ENCODE measurements around the gene AFG3L2.

The AFG3L2 gene

GRCh38 chr18:12318334-12318697 is 58.7 kb downstream of the AFG3L2 start:
- DNase-seq, result no peak

DNA sequence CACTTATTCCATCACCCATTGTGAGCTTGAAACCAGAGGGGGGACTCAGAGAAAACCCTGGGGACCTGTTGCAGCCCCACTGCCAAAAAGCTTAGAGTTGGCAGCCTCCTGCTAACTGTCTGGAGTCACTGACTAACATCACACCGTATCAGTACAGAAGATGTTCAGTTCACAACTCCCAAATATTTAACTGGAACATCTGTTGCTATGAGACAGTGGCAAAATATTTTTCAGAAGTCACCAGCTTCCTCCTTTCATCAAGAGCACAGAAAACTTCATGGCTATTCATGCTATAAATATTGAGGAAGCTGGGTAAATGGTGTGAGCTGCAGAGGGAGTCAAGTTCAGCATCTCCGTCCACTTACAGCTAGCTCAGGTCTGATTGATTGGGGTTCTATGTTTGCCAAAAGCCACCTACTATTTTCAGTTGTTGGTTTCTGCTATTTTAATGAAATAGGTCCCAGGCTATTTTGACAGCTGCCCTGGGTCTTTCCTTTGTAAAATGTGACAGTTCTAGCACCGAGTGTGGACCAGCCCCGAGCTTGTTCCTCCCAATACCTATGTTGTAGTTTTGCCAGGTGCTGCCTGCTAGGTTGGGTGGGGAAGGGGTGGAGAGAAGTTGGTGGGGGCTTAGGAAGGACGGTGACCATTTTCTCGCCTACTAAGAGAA is 59.2 kb downstream of the AFG3L2 start:
- DNase-seq, result no peak

GRCh38 chr18:12315911-12316310 is 61.1 kb downstream of the AFG3L2 start:
- no peak for DNase-seq

- no peak for DNase-seq
Measured at GRCh38 chr18:12315490-12315889, 61.5 kb downstream of the AFG3L2 start.

GRCh38 chr18:12314591-12315305 is 62.3 kb downstream of the AFG3L2 start:
- no peak for DNase-seq

GRCh38 chr18:12313530-12314245 is 63.3 kb downstream of the AFG3L2 start:
- no peak for DNase-seq

DNA sequence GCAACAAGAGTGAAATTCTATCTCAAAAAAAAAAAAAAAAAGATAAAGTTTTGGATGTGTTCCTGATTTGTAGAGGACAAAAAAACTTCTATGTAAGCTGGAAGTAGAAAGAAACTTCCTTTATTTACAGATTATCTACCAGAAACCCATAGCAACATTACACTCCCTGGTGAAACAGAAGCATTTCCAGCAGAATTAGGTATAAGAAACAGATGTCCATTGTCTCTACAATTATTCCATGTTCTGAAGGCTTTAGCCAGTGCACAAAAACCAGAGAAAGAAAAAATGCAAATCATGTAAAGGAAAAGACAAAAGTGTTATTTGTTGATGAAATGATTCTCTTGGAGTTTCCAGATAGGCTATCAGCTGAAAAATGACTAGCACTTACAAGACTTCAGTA is 64.1 kb downstream of the AFG3L2 start:
- DNase-seq, result no peak

GRCh38 chr18:12310762-12311161 is 66.3 kb downstream of the AFG3L2 start:
- DNase-seq, result no peak

GRCh38 chr18:12309683-12310198 is 67.3 kb downstream of the AFG3L2 start:
- DNase-seq, result peak; percentile 25

DNA sequence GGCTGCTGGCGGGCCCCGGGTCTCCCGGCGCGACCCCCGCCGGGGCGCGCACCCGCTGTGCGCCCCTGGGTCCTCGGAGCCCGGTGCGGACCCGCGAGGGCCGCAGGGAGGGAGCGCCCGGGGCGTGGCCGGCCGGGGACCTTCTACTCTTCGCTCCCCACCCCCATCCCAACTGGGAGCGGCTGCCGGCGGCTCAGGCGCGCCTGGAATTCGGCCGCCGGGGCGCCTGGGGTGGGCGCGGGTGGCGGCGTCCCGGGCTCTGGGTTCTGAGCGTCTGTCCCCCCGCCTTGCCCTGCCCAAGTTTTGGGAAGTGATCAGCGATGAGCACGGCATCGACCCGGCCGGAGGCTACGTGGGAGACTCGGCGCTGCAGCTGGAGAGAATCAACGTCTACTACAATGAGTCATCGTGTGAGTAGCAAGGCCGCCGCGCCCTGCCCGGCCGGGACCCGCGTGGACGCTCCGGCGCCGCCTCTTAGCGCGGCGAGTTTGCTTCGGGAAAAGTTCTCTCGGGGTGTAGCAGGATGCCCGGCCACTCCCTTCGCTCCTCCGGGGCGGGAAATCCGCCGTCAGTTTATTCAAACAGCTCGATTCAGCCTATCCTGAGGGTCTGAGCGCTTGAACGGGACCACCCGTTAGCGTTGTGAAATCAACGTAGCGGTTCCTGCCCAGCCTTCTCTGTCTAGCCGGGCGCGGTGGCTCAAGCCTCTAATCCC is 68.5 kb downstream of the AFG3L2 start:
- peak; percentile 45 for DNase-seq

- DNase-seq, result peak; percentile 29
Measured at GRCh38 chr18:12307701-12308385, 69.2 kb downstream of the AFG3L2 start, which contains the start of gene TUBB6. Gene TUBB6, plus strand, starts transcription at chr18:12308241. Its CDS starts 52 bp downstream, at chr18:12308293.

- no peak for DNase-seq
Measured at GRCh38 chr18:12306752-12307700, 70.0 kb downstream of the AFG3L2 start.

DNA sequence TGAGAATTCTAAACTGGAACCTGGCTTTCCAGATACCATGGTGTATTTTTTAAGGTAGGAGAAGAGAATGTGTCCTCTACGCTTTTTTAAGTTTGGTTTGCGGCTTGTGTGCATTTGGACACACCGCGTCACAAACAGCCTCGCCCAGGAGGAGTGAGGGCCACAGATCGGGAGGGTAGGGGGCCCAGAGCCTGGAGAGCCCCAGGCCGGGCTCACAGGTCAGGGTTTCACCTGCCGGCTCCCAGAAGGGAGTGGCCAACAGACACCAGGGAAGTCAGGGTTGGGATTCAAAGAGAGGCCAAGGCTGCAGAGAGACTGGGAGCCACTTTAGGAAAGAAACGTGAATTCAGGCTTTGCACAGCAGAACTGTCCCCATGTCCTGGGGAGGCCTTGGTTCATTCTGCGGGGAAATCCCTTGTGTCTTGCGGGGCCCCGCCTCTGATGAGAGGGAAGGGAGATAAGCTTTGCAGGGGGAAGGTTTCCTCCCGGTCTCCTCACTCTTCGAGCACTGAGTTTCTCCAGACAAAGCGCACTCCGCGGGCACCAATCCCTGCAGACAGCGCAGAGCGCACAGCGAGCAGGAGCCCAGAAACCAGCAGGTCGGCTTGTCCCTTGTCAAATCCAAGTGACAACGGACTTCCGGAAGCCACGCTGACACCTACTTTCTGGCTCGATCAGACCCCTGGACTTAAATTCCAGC is 70.9 kb downstream of the AFG3L2 start:
- no peak for DNase-seq

- no peak for DNase-seq
Measured at GRCh38 chr18:12305211-12305610, 71.8 kb downstream of the AFG3L2 start.

DNA sequence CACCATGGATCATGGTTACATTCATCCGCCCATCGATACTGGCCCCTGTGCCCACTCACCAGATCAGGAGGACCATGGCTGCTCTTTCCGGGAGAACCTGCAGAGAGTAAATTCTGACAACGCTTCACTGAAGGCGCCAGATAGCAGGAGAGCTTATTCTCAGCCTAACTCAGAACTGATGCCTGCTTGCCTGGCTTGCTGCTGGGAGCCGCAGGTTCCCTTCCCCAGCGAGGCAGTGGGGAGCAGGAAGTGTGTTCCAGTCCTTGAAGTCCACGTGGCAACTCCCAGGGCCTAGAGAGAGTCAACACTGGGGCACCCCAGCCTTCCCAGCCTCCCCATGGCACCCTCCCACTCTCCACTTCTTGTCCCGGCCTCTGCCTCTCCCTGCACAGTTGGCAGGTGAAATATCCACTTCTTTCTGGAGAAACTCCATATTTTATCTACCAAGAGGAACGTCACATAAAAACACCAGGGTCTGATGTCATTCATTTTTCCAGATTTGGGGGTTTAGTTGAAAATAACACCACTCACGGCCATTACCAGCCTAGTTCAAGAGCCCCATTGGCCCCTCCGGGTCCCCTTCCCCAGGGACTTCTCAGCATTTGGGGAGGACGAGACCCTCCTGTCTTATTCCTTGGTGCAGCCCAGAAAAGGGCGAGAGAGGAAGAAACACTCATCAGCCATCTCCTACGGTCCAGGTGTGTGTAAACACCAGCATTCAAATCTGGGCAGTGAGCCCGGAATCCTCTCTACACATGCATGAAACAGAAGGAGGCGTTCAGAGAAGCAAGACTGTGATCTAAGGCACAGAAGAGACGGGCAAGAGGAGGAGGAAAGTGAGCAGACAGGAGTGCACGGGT is 72.4 kb downstream of the AFG3L2 start:
- DNase-seq, result no peak

- DNase-seq, result no peak
Measured at GRCh38 chr18:12302391-12303147, 74.5 kb downstream of the AFG3L2 start.

- DNase-seq, result no peak
Measured at GRCh38 chr18:12301263-12302005, 75.6 kb downstream of the AFG3L2 start.

- DNase-seq, result no peak
Measured at GRCh38 chr18:12299862-12300261, 77.2 kb downstream of the AFG3L2 start.

Data from activated CD4-positive, alpha-beta T cell treated with anti-CD3 and anti-CD28 coated beads, Interleukin-10, Interleukin-2, amounts not matched to agents 100 ng/mL and 50 ng/mL, durations not matched to agents 16 hours and 8 hours (primary cell).